Tibial nerve (tissue), 4 donors: ENCODE data around the gene TBC1D22A.

Experiments
- CTCF ChIP-seq, 5 experiments: fragments of 200-600 bp in 3 of 5; fragments of 450-650 bp in 2 of 5; sonication (generic) in 3 of 5; IDR thresholded peaks; one replicate each; pipeline ENCODE4 v1.5.1; 2016 to 2019; ENCODE audit warnings: antibody characterized with exemption in 5 of 5, mild to moderate bottlenecking in 3 of 5, moderate library complexity in 2 of 5
- EP300 ChIP-seq, 2 donors: sonication (generic); formaldehyde crosslinking; IDR thresholded peaks; one replicate each; pipeline ENCODE4 v1.6.1; 2017; ENCODE audit warnings: antibody characterized with exemption in 2 of 2, mild to moderate bottlenecking in 1 of 2
- POLR2A ChIP-seq, 2 donors: fragments of 450-650 bp; IDR thresholded peaks; one replicate each; pipeline ENCODE4 v1.6.1; 2017; ENCODE audit warnings: antibody characterized with exemption in 2 of 2, mild to moderate bottlenecking in 2 of 2, moderate library complexity in 2 of 2

- TF ChIP-seq CTCF (IDR thresholded peaks at IDR 0.05) (no peak), POLR2A (IDR thresholded peaks at IDR 0.05) (no peak), EP300 (IDR thresholded peaks at IDR 0.05) (no peak)
These were observed 382.5 kb downstream of the TBC1D22A start for GRCh38 chr22:47144791-47145425.
